ENCODE results near the gene IMMP2L. TPM values are rescaled to one million over a fixed set of nuclear protein-coding genes. Genes with fewer than 3 reads are reported as not detected.
"Not testable (repeated sequence)": the region's sequence is repeated elsewhere in the genome, so short reads cannot be mapped to it uniquely, and the experiment has no call there.

IMMP2L gene
- total RNA-seq, 4 donors from 2014 or later: 13.5 to 23.7 (median 18.3) TPM

DNA sequence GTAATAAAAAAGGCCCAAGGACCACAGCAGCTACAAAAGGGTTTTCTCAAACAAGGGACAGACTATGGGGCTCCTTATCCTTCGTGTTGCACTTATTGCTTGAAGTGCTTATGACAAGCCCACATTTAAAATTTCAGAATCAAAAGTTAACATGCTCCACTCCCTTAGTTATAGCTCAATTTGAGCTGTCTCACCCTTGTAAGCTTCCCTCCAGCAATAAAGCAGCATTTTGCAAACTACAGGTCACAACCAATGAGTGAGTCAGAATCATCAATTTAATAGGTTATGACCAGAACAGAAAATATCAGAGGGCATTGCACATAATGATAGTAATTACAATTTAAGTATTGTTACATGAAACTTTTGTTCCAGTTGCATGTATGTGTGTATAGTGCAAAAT, 53.0 kb downstream of the IMMP2L start:
- Histone ChIP-seq H3K27ac (no peak overlapping the region), H3K4me1 (peaks cover 0 to 4% (median 0%) of the 10 kb centered on the region in 4 donors), H3K36me3 (no peaks in the 10 kb centered on the region), H3K9me3 (peaks cover 0 to 8% (median 0%) of the 10 kb centered on the region in 4 donors), H3K27me3 (no peaks in the 10 kb centered on the region), H3K4me3 (no peak overlapping the region)
- WGBS, 2 donors: 70 to 75% methylated on average over 1 of the region's 1 CpG
- TF ChIP-seq, protein P1, sequence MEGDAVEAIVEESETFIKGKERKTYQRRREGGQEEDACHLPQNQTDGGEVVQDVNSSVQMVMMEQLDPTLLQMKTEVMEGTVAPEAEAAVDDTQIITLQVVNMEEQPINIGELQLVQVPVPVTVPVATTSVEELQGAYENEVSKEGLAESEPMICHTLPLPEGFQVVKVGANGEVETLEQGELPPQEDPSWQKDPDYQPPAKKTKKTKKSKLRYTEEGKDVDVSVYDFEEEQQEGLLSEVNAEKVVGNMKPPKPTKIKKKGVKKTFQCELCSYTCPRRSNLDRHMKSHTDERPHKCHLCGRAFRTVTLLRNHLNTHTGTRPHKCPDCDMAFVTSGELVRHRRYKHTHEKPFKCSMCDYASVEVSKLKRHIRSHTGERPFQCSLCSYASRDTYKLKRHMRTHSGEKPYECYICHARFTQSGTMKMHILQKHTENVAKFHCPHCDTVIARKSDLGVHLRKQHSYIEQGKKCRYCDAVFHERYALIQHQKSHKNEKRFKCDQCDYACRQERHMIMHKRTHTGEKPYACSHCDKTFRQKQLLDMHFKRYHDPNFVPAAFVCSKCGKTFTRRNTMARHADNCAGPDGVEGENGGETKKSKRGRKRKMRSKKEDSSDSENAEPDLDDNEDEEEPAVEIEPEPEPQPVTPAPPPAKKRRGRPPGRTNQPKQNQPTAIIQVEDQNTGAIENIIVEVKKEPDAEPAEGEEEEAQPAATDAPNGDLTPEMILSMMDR (IDR thresholded peaks at IDR 0.05): no peak
- TF ChIP-seq EP300 (IDR thresholded peaks at IDR 0.05) (no peak), POLR2A (IDR thresholded peaks at IDR 0.05) (no peak)
- DNase-seq (ENCODE audit: low spot score in 2 of 2): no peak

GRCh38 chr7:111508387-111508786, 53.9 kb downstream of the IMMP2L start:
- Histone ChIP-seq H3K9me3 (peaks cover 0 to 8% (median 0%) of the 10 kb centered on the region in 4 donors), H3K4me1 (peaks cover 0 to 4% (median 0%) of the 10 kb centered on the region in 4 donors), H3K27me3 (no peaks in the 10 kb centered on the region), H3K36me3 (no peaks in the 10 kb centered on the region), H3K4me3 (no peak overlapping the region), H3K27ac (no peak overlapping the region)
- 94 to 95% methylated on average over 4 of the region's 4 CpGs for WGBS, 2 donors
- DNase-seq (ENCODE audit: low spot score in 2 of 2): no peak
- TF ChIP-seq EP300 (IDR thresholded peaks at IDR 0.05): no peak

DNA sequence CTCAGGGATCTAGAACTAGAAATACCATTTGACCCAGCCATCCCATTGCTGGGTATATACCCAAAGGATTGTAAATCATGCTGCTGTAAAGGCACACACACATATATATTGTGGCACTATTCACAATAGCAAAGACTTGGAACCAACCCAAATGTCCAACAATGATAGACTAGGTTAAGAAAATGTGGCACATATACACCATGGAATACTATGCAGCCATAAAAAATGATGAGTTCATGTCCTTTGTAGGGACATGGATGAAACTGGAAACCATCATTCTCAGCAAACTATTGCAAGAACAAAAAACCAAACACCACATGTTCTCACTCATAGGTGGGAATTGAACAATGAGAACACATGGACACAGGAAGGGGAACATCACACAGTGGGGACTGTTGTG, 56.9 kb downstream of the IMMP2L start:
- not testable (repeated sequence) for H3K9me3 ChIP-seq; H3K27ac ChIP-seq; H3K4me3 ChIP-seq; DNase-seq (ENCODE audit: low spot score in 2 of 2); H3K27me3 ChIP-seq; H3K36me3 ChIP-seq; H3K4me1 ChIP-seq

- not testable (repeated sequence) for H3K4me3 ChIP-seq; H3K36me3 ChIP-seq; H3K4me1 ChIP-seq; H3K27ac ChIP-seq; DNase-seq (ENCODE audit: low spot score in 2 of 2); H3K27me3 ChIP-seq
- H3K9me3 ChIP-seq: peaks cover 0 to 16% (median 0%) of the 10 kb centered on the region in 4 donors
- 91 to 92% methylated on average over 2 of the region's 2 CpGs for WGBS, 2 donors
Observed at GRCh38 chr7:111501799-111502198, 60.5 kb downstream of the IMMP2L start.

DNA sequence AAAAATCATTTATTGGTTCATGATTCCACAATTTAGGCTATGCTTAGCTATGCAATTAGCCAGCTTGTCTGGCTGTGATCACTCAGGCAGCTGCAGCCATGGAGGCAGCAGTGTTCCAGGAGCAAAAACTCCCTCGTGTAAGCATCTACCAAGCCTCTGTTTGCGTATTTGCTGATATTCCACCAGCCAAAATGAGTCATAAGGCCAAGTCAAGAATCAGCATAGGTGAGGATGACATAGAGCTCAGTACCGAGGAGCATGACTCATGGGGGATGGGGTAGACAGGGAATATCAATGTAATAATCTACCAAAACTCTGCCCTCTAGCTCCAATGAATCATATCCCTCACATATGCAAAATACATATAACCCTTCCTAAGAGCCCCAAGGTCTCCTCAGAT, 63.3 kb downstream of the IMMP2L start:
- H3K27ac ChIP-seq: no peak overlapping the region
- H3K4me3 ChIP-seq: no peak overlapping the region
- no peaks in the 10 kb centered on the region for H3K4me1 ChIP-seq
- peaks cover 0 to 16% (median 0%) of the 10 kb centered on the region in 4 donors for H3K9me3 ChIP-seq
- no peak for DNase-seq (ENCODE audit: low spot score in 2 of 2)
- whole genome bisulfite sequencing, 2 donors: 67 to 79% methylated on average over 3 of the region's 3 CpGs
- H3K27me3 ChIP-seq: no peaks in the 10 kb centered on the region
- H3K36me3 ChIP-seq: peaks cover 0 to 10% (median 0%) of the 10 kb centered on the region in 3 donors
- TF ChIP-seq EP300 (IDR thresholded peaks at IDR 0.05) (no peak), POLR2A (IDR thresholded peaks at IDR 0.05) (no peak)
- TF ChIP-seq, protein P1 (IDR thresholded peaks at IDR 0.05): no peak

DNA sequence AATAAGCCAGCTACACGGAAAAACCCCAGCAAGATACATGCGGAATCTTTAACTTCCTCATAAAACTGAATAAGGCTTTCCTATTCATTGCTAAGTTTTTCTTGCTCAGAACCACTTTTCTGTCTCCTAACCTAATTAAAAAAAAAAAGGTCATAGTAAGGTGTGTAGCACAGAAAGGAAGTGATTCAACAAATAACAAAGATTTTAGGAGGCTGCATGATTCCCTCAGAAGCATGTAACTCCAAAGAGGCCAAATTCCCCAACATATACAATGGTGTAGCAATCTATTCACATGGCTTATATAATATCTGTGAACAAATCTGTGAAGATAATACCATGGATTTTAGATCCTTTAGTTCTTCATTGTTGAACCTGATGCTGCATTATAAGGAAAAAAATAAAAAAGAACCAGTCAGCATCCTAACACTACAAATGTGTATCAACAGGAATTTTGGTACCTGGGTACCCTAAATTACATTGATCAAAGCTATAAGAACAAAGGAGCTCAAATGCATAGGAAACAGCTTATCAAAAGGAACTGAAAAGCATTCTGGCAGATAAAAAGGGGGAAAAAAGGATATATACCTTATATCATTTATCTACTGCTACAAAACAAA, 63.8 kb downstream of the IMMP2L start:
- 84 to 87% methylated on average over 2 of the region's 2 CpGs for WGBS, 2 donors
- Histone ChIP-seq H3K27me3 (no peaks in the 10 kb centered on the region), H3K9me3 (peaks cover 0 to 16% (median 0%) of the 10 kb centered on the region in 4 donors)

More for the DNA sequence above, 63.8 kb downstream of the IMMP2L start:
- Histone ChIP-seq H3K4me3 (no peak overlapping the region), H3K36me3 (peaks cover 0 to 10% (median 0%) of the 10 kb centered on the region in 3 donors), H3K27ac (no peak overlapping the region), H3K4me1 (no peaks in the 10 kb centered on the region)
- TF ChIP-seq EP300 (IDR thresholded peaks at IDR 0.05) (no peak), POLR2A (IDR thresholded peaks at IDR 0.05) (no peak)
- TF ChIP-seq, protein P1 (IDR thresholded peaks at IDR 0.05): no peak
- no peak for DNase-seq (ENCODE audit: low spot score in 2 of 2)
